Psoas muscle (tissue), 8 donors: Measurements from ENCODE around the gene POC1A. TPM values are rescaled to one million over a fixed set of nuclear protein-coding genes. Genes with fewer than 3 reads are reported as not detected.
A peak's percentile ranks its signal among the peaks of the same experiment; 100 is the strongest.

Experiments
- ATAC-seq, 4 donors: fragments of 200-7000 bp; cut with Tn5 transposase; one replicate each; pipeline ENCODE4 v1.9.1; 2020; ENCODE audit warnings: moderate library complexity in 3 of 4, mild to moderate bottlenecking in 2 of 4
- DNase-seq, 2 donors: peaks; one replicate each; pipeline ENCODE4 v3.0.0-alpha.2; 2020
- H3K27ac ChIP-seq: fragments of 200-600 bp; one replicate; pipeline ENCODE4 v1.8.0; 2022
- H3K27me3 ChIP-seq, 3 donors: fragments of 200-600 bp in 1 of 3; one replicate each; pipeline versions ENCODE4 v1.6.1 to v1.8.0; 2013 to 2022; ENCODE audit warnings: low read length in 2 of 3, mild to moderate bottlenecking in 2 of 3, moderate library complexity in 1 of 3; ENCODE audit not compliant: insufficient read depth in 3 of 3
- H3K36me3 ChIP-seq, 2 donors: fragments of 200-600 bp in 1 of 2; one replicate each; pipeline versions ENCODE4 v1.6.1 to v1.8.0; 2013 to 2022; ENCODE audit warnings: low read depth in 1 of 2, mild to moderate bottlenecking in 1 of 2, moderate library complexity in 1 of 2; ENCODE audit not compliant: insufficient read depth in 1 of 2
- H3K4me1 ChIP-seq: fragments of 200-600 bp; one replicate; pipeline ENCODE4 v1.8.0; 2022
- H3K4me3 ChIP-seq: fragments of 200-600 bp; one replicate; pipeline ENCODE4 v1.8.0; 2022; ENCODE audit warnings: mild to moderate bottlenecking
- H3K9me3 ChIP-seq: fragments of 200-600 bp; one replicate; pipeline ENCODE4 v1.8.0; 2022
- CTCF ChIP-seq: fragments of 200-600 bp; IDR thresholded peaks from one replicate; pipeline ENCODE4 v1.8.0; 2022; ENCODE audit warnings: antibody characterized with exemption
- WGBS, 3 donors: extraction: QIAGEN DNeasy Blood & Tissue Kit; methylation state at CpG; one replicate each; pipeline versions ENCODE4 v1.1.6 to v1.1.7; 2013; 5-methylcytosine and 5-hydroxymethylcytosine counted together
- intact Hi-C, 2 donors: fragments of 100-400 bp; cut with DNase I; formaldehyde crosslinking; loops; one replicate each; pipeline versions ENCODE4 v1.11.0 to v1.14.2; 2022
- polyA plus RNA-seq, 3 donors: library from polyadenylated mRNA; stranded (reverse); fragments of 200-250 nt; gene quantifications; one replicate each; pipeline ENCODE4 v1.2.3, GENCODE V29; 2013
- total RNA-seq, 4 donors: library from RNA; stranded (reverse); fragmentation: NEBNext Ultra II Directional in 2 of 4; extraction: Animal tissue kit (Norgen Biotek cat#: 25700) in 2 of 4; gene quantifications; one replicate each; pipeline versions ENCODE4 v1.2.1 to v1.2.4, GENCODE V29; 2021 to 2023
- donor health status: healthy with polysubstance abuse.
- donor health status: DM: no; HTN: no; CAD: no; lungs with moderate emphysema.
- donor health status: Bipolar disorder and iron deficiency.
- donor health status: healthy.
- donor health status: DM: yes; HTN: yes; CAD: no.
- donor health status: DM: no; HTN: no; CAD: no.
- donor health status: DM: no; HTN: no; CAD: no.
- donor health status: DM: yes; HTN: yes; CAD: no.

Gene POC1A
- total and polyA plus RNA-seq, 7 donors, result 0.87 to 3.2 (median 1.7) TPM

- no peak overlapping the region for H3K27ac ChIP-seq
- no peaks in the 10 kb centered on the region for H3K27me3 ChIP-seq
- no peak for TF ChIP-seq CTCF
- H3K4me3 ChIP-seq, result no peak overlapping the region
- intact Hi-C loops, result loop anchor here in 1 of 2 donors (5.0 kb wide), 1 partner anchor 65 kb away; no protein-coding TSS in a partner anchor
- no peaks in the 10 kb centered on the region for H3K36me3 ChIP-seq
- WGBS, 3 donors, result 82 to 88% (median 86%) methylated on average over 7 of the region's 7 CpGs
- H3K9me3 ChIP-seq, result no peaks in the 10 kb centered on the region
- H3K4me1 ChIP-seq, result peaks cover 30% of the 10 kb centered on the region
- DNase-seq (peak in 1 of 2 donors; percentile 34), ATAC-seq (no peak)
Measured at GRCh38 chr3:52137311-52137710, 16.9 kb downstream of the POC1A start.

GRCh38 chr3:52136513-52136912, 17.7 kb downstream of the POC1A start:
- no peak overlapping the region for H3K4me3 ChIP-seq
- H3K9me3 ChIP-seq, result no peaks in the 10 kb centered on the region
- no peak for TF ChIP-seq CTCF
- H3K36me3 ChIP-seq, result no peaks in the 10 kb centered on the region
- DNase-seq (peak; percentile 53 to 67), ATAC-seq (peak in 3 of 4 donors; percentile 57 to 75 (median 67))
- H3K27me3 ChIP-seq, result no peaks in the 10 kb centered on the region
- 31 to 46% (median 40%) methylated on average over 9 of the region's 9 CpGs for WGBS, 3 donors
- peak overlapping the region; percentile 67 for H3K27ac ChIP-seq
- intact Hi-C loops, result loop anchor here in 1 of 2 donors (5.0 kb wide), 1 partner anchor 64 kb away; no protein-coding TSS in a partner anchor
- peaks cover 30% of the 10 kb centered on the region for H3K4me1 ChIP-seq

- no peak for TF ChIP-seq CTCF
Measured at GRCh38 chr3:52135332-52135731, 18.9 kb downstream of the POC1A start.

GRCh38 chr3:52134761-52135160, 19.5 kb downstream of the POC1A start:
- Histone ChIP-seq H3K27ac (no peak overlapping the region), H3K9me3 (no peaks in the 10 kb centered on the region), H3K4me3 (no peak overlapping the region), H3K36me3 (no peaks in the 10 kb centered on the region), H3K4me1 (peaks cover 16% of the 10 kb centered on the region), H3K27me3 (no peaks in the 10 kb centered on the region)
- 87 to 89% (median 89%) methylated on average over 3 of the region's 3 CpGs for WGBS, 3 donors
- intact Hi-C loops, result loop anchor here in 1 of 2 donors (5.0 kb wide), 1 partner anchor 62 kb away; no protein-coding TSS in a partner anchor
- no peak for TF ChIP-seq CTCF
- ATAC-seq (no peak), DNase-seq (no peak)

More at GRCh38 chr3:52135332-52135731, 18.9 kb downstream of the POC1A start:
- Histone ChIP-seq H3K4me1 (peaks cover 19% of the 10 kb centered on the region), H3K27ac (no peak overlapping the region), H3K27me3 (no peaks in the 10 kb centered on the region), H3K9me3 (no peaks in the 10 kb centered on the region), H3K4me3 (no peak overlapping the region), H3K36me3 (no peaks in the 10 kb centered on the region)
- DNase-seq (no peak), ATAC-seq (no peak)
- intact Hi-C loops, result loop anchor here in 1 of 2 donors (5.0 kb wide), 1 partner anchor 63 kb away; no protein-coding TSS in a partner anchor
- WGBS, 3 donors, result 93 to 96% (median 93%) methylated on average over 4 of the region's 4 CpGs

GRCh38 chr3:52132930-52133329, 21.3 kb downstream of the POC1A start:
- Histone ChIP-seq H3K36me3 (no peaks in the 10 kb centered on the region), H3K9me3 (no peaks in the 10 kb centered on the region), H3K4me1 (peaks cover 11% of the 10 kb centered on the region), H3K27me3 (no peaks in the 10 kb centered on the region), H3K27ac (no peak overlapping the region), H3K4me3 (no peak overlapping the region)
- intact Hi-C loops, result no loop called here
- peak in 1 of 2 donors; percentile 0 for DNase-seq
- WGBS, 3 donors, result 96 to 99% (median 96%) methylated on average over 8 of the region's 8 CpGs
- no peak for TF ChIP-seq CTCF
- ATAC-seq, result no peak
